Astrocyte (in vitro differentiated cells and primary cell): Measurements from ENCODE around the gene DUSP10.

ENCODE experiments used
- CTCF ChIP-seq: IDR thresholded peaks from 2 replicates; pipeline ENCODE4 v1.5.1; 2011; ENCODE audit warnings: low read depth, mild to moderate bottlenecking, inconsistent platforms, low read length, moderate library complexity; ENCODE audit not compliant: insufficient read depth
- EZH2 ChIP-seq: IDR thresholded peaks from 2 replicates; pipeline ENCODE4 v1.6.1; 2012; ENCODE audit warnings: mild to moderate bottlenecking, low read length, inconsistent platforms; ENCODE audit not compliant: insufficient read depth

- no peak for TF ChIP-seq CTCF
- TF ChIP-seq EZH2 = no peak
These were observed 46.6 kb upstream of the DUSP10 start for GRCh38 chr1:221788466-221788865.
